HG03432 (cell line): ENCODE measurements around the gene FN3KRP.

Experiments
- ATAC-seq: cut with Tn5 transposase; IDR thresholded peaks from one replicate; pipeline ENCODE4 v1.9.1; 2021; ENCODE audit warnings: mild to moderate bottlenecking, moderate library complexity; ENCODE audit not compliant: unreplicated experiment

FN3KRP gene

GRCh38 chr17:82716203-82717010, at the start of gene FN3KRP:
Gene FN3KRP, plus strand, starts transcription at chr17:82716706. Its CDS starts 50 bp downstream, at chr17:82716756.
- ATAC-seq: peak; percentile 75

GRCh38 chr17:82666931-82667667, 49.4 kb upstream of the FN3KRP start:
- ATAC-seq: no peak

- ATAC-seq: no peak
Observed at GRCh38 chr17:82667668-82668000, 48.9 kb upstream of the FN3KRP start.

- no peak for ATAC-seq
Observed at GRCh38 chr17:82668024-82668630, 48.4 kb upstream of the FN3KRP start.

- ATAC-seq: no peak
Observed at GRCh38 chr17:82668631-82669099, 47.8 kb upstream of the FN3KRP start.

- no peak for ATAC-seq
Observed at GRCh38 chr17:82670661-82671450, 45.6 kb upstream of the FN3KRP start.

GRCh38 chr17:82674656-82675475, 41.6 kb upstream of the FN3KRP start:
- no peak for ATAC-seq

GRCh38 chr17:82675476-82676245, 40.8 kb upstream of the FN3KRP start:
- no peak for ATAC-seq

GRCh38 chr17:82677353-82677925, 39.1 kb upstream of the FN3KRP start:
- no peak for ATAC-seq

- no peak for ATAC-seq
Observed at GRCh38 chr17:82678265-82678891, 38.1 kb upstream of the FN3KRP start.

- no peak for ATAC-seq
Observed at GRCh38 chr17:82679586-82680465, 36.7 kb upstream of the FN3KRP start.

GRCh38 chr17:82681547-82681946, 35.0 kb upstream of the FN3KRP start:
- ATAC-seq: no peak

GRCh38 chr17:82683534-82683933, 33.0 kb upstream of the FN3KRP start:
- ATAC-seq: no peak

GRCh38 chr17:82684228-82684841, 32.2 kb upstream of the FN3KRP start:
- ATAC-seq: no peak

- ATAC-seq: no peak
Observed at GRCh38 chr17:82685291-82685690, 31.2 kb upstream of the FN3KRP start.

GRCh38 chr17:82686366-82687324, 29.9 kb upstream of the FN3KRP start:
- no peak for ATAC-seq
